Type B pancreatic cell (in vitro differentiated cells): Measurements from ENCODE around the gene TMEM207. TPM values are rescaled to one million over a fixed set of nuclear protein-coding genes. Genes with fewer than 3 reads are reported as not detected.

Experiments used
- DNase-seq: peaks from one replicate; pipeline ENCODE4 v3.0.0; 2021; ENCODE audit warnings: mixed read lengths; ENCODE audit not compliant: unreplicated experiment; ENCODE audit errors: extremely low spot score
- H3K27ac Mint-ChIP-seq: 2 replicates; pipeline ENCODE4 v1.8.0; 2021; ENCODE audit warnings: mild to moderate bottlenecking, mixed read lengths
- H3K27me3 Mint-ChIP-seq: 2 replicates; pipeline ENCODE4 v1.8.0; 2021; ENCODE audit warnings: mixed read lengths
- H3K36me3 Mint-ChIP-seq: 2 replicates; pipeline ENCODE4 v1.8.0; 2021; ENCODE audit warnings: mixed read lengths
- H3K4me1 Mint-ChIP-seq: one replicate; pipeline ENCODE4 v1.8.0; 2021; ENCODE audit warnings: mixed read lengths; ENCODE audit not compliant: unreplicated experiment
- H3K4me3 Mint-ChIP-seq: 2 replicates; pipeline ENCODE4 v1.8.0; 2021; ENCODE audit warnings: mild to moderate bottlenecking, mixed read lengths
- H3K9me3 Mint-ChIP-seq: 2 replicates; pipeline ENCODE4 v1.8.0; 2021; ENCODE audit warnings: mixed read lengths
- total RNA-seq: library from RNA; stranded (reverse); gene quantifications from 2 replicates; pipeline ENCODE4 v1.2.1, GENCODE V29; 2021; ENCODE audit warnings: low replicate concordance
- TF ChIP-seq, protein P1 (sequence below): fragments of 200-600 bp; sonication (generic); conservative IDR thresholded peaks from 2 replicates; pipeline ENCODE4 v1.5.0; 2021; ENCODE audit warnings: antibody characterized with exemption, mild to moderate bottlenecking

Gene TMEM207
- total RNA-seq, 1 donor from 2014 or later: not detected

DNA sequence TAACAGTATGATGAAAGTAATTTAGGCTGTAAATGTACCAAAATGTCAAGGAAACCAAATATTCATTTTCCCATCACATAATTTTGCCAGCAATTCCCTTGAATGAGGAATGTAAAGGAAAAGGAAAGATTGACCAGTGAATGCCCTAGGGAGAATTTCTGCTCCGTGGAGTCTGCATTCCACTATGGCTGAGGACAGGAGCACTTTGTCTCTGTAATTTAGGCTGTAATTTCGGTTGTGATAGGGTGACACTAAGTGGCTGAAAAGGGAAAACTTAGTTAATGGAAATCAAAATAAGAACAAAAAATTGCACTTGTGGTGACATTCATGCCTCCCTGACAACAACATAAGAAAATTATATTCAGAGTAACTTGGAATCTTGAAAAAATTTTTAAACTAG is 8.3 kb upstream of the TMEM207 start:
- no peaks in the 10 kb centered on the region for H3K36me3 Mint-ChIP-seq
- H3K4me3 Mint-ChIP-seq: no peak overlapping the region
- no peak for DNase-seq
- H3K9me3 Mint-ChIP-seq: no peaks in the 10 kb centered on the region
- no peaks in the 10 kb centered on the region for H3K4me1 Mint-ChIP-seq
- no peak overlapping the region for H3K27ac Mint-ChIP-seq
- no peaks in the 10 kb centered on the region for H3K27me3 Mint-ChIP-seq
- TF ChIP-seq, protein P1, sequence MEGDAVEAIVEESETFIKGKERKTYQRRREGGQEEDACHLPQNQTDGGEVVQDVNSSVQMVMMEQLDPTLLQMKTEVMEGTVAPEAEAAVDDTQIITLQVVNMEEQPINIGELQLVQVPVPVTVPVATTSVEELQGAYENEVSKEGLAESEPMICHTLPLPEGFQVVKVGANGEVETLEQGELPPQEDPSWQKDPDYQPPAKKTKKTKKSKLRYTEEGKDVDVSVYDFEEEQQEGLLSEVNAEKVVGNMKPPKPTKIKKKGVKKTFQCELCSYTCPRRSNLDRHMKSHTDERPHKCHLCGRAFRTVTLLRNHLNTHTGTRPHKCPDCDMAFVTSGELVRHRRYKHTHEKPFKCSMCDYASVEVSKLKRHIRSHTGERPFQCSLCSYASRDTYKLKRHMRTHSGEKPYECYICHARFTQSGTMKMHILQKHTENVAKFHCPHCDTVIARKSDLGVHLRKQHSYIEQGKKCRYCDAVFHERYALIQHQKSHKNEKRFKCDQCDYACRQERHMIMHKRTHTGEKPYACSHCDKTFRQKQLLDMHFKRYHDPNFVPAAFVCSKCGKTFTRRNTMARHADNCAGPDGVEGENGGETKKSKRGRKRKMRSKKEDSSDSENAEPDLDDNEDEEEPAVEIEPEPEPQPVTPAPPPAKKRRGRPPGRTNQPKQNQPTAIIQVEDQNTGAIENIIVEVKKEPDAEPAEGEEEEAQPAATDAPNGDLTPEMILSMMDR: no peak

DNA sequence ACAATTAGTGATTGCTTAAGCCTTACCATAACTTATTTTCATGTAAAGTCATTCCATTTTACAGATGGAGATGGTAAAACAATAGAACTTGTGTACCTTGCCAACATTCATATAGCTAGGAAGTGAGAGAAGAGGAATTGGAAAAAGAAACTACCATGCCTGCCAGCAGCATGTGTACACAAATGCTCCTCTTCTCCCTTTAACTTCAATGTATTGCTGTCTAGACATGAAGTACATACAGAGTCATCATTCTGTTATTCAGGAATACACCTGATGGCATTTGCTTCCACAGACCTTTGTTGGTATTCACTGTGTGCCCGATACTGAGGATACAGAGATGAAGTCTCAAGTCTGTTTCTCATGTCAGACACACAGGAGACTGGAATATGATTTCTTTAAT is 7.1 kb upstream of the TMEM207 start:
- Mint-ChIP-seq H3K4me3 (no peak overlapping the region), H3K4me1 (no peaks in the 10 kb centered on the region), H3K9me3 (no peaks in the 10 kb centered on the region), H3K36me3 (no peaks in the 10 kb centered on the region), H3K27ac (no peak overlapping the region), H3K27me3 (no peaks in the 10 kb centered on the region)
- no peak for DNase-seq
- TF ChIP-seq, protein P1: no peak

DNA sequence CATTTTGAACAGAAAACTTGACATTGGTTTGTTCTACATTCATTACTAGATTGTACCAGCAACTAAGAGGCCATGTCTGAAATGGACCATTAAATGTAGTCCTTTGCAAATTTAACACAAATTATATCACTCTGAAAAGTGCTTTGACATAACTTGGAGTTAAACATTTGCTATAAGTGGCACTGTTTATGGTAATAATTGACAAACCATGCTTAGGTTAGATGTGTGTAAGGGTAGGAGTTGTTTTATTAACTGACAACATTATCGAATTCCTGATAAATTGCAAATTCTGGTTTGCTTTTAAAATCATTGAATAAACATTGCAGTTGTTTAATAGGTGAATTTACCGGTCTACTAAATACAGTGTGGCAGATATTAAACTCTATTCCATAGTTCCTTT is 6.1 kb upstream of the TMEM207 start:
- Mint-ChIP-seq H3K4me1 (no peaks in the 10 kb centered on the region), H3K36me3 (no peaks in the 10 kb centered on the region), H3K27me3 (no peaks in the 10 kb centered on the region), H3K4me3 (no peak overlapping the region), H3K27ac (no peak overlapping the region), H3K9me3 (no peaks in the 10 kb centered on the region)
- no peak for DNase-seq
- TF ChIP-seq, protein P1: no peak

DNA sequence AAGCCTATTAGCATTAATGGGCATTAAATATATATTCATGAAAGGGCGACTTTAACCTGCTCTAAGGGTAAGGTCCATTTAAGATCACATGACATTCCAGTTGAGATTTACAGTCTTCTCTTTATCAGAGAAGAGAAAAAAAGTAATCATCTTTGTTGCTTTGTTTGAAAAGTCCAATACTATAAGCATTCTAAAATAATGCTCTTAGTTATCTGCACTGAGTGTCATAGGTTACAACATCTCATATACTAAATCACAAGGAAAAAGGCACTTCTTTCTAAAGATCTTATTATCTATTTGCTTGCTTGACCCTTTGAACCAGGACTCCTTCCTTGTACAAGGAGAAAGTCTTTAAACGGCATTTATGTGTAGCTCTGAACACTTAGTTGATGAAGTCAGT is 1.4 kb downstream of the TMEM207 start:
- DNase-seq: no peak
- Mint-ChIP-seq H3K9me3 (no peaks in the 10 kb centered on the region), H3K36me3 (no peaks in the 10 kb centered on the region), H3K4me1 (peaks cover 11% of the 10 kb centered on the region), H3K4me3 (no peak overlapping the region), H3K27me3 (peaks cover 3% of the 10 kb centered on the region), H3K27ac (no peak overlapping the region)
- TF ChIP-seq, protein P1: no peak

DNA sequence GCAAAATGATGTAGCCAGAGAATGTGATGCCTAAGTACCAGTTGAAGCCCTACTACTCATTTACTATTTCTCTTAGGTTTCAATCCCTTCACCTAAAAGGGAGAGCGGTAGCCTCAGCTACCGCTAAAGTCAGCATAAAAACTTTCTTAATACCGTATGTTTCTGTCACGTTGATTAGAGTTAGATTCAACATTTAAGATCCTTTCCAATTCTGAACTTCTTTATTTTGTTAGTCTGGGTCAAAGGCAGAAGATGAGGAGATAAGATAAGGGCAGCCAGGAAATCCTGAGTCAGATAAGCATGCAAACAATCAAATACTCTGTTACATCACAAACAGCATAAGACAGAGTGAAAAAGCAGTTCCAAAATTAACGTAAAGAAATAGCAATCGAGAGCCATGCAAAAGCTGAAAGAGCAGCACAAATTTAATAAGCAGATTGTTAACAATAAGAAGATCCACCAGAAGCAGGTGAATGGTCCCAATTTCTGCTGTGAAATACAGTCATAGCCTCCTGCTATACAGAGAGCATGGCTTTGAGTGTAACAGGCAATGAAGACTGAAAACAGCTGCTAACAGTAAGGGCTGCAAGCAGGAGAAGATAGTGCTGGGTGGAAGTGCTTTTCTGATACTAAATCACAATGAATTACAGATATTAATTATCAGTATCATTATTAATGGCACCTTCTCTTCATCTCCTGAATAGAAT is 3.0 kb downstream of the TMEM207 start:
- Mint-ChIP-seq H3K27ac (no peak overlapping the region), H3K36me3 (no peaks in the 10 kb centered on the region), H3K4me3 (no peak overlapping the region), H3K27me3 (peaks cover 3% of the 10 kb centered on the region), H3K9me3 (no peaks in the 10 kb centered on the region), H3K4me1 (peaks cover 11% of the 10 kb centered on the region)
- TF ChIP-seq, protein P1: no peak
- DNase-seq: no peak
